ENCODE data around the gene C14orf180. TPM values are rescaled to one million over a fixed set of nuclear protein-coding genes. Genes with fewer than 3 reads are reported as not detected.
A peak's percentile ranks its signal among the peaks of the same experiment; 100 is the strongest.

C14orf180 gene
- total RNA-seq, 1 donor from 2014 or later = not detected

DNA sequence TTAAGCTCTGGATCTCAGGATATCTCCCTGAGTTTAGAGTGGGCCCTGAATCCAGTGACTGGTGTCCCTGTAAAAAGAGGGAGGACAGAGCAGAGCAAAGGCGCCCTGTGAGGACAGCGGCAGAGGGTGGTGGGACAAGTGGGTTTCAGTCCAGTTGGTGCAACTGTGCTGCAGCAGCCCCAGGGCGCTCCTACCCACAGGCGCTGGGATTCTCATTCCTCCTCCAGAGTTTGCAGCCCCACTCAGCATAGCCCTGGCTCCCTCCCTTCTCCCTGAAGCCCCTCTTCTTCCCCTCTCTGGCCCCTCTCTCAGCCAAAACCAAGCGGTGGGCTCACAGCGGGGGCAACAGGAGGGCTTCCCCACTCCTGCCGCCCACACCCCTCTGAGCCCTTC lies 23.4 kb downstream of the C14orf180 start:
- Mint-ChIP-seq H3K9me3 (ENCODE audit: low read depth) (no peaks in the 10 kb centered on the region), H3K27me3 (peaks cover 39% of the 10 kb centered on the region), H3K36me3 (ENCODE audit: insufficient read depth) (no peaks in the 10 kb centered on the region), H3K4me1 (ENCODE audit: low read depth) (peaks cover 3% of the 10 kb centered on the region), H3K4me3 (ENCODE audit: low read depth) (no peak overlapping the region), H3K27ac (no peak overlapping the region)
- no peak for DNase-seq (ENCODE audit: low spot score, unreplicated experiment)
- TF ChIP-seq, protein P1, sequence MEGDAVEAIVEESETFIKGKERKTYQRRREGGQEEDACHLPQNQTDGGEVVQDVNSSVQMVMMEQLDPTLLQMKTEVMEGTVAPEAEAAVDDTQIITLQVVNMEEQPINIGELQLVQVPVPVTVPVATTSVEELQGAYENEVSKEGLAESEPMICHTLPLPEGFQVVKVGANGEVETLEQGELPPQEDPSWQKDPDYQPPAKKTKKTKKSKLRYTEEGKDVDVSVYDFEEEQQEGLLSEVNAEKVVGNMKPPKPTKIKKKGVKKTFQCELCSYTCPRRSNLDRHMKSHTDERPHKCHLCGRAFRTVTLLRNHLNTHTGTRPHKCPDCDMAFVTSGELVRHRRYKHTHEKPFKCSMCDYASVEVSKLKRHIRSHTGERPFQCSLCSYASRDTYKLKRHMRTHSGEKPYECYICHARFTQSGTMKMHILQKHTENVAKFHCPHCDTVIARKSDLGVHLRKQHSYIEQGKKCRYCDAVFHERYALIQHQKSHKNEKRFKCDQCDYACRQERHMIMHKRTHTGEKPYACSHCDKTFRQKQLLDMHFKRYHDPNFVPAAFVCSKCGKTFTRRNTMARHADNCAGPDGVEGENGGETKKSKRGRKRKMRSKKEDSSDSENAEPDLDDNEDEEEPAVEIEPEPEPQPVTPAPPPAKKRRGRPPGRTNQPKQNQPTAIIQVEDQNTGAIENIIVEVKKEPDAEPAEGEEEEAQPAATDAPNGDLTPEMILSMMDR (IDR thresholded peaks at IDR 0.05; ENCODE audit: unreplicated experiment) = no peak

DNA sequence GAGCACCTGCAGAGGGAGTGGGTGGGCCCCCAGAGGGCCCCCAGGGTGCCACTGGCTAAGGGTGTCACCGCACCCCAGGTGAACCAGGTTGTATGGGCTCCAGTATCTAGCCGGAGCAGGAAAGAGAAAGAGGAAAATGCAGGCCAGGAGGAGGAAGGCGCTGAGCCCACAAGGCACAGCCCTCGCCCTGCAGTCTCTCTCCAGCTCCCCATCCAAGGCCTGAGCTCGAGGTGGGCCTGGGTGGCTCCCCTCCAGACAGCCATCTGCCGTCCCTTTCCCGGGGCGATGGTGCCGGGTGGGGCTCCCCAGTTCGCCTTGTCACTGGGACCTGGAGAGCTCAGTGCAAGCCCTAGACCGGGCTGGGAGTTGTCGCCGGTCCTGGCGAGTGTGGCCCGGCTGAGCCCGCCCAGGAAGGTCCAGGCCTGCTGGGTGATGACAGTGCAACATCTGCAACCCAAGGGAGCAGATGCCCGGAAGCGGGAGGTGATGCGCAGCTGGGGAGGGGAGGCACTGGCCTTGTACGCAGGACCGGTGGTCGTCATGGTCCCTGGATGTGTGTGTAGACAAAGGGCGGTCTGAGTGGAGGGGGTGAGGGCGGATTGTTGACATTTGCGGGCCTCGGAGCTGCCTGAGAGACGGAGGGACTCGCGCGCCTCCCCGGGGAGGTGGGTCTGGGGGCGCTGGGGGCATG lies 24.3 kb downstream of the C14orf180 start:
- no peaks in the 10 kb centered on the region for H3K36me3 Mint-ChIP-seq (ENCODE audit: insufficient read depth)
- H3K9me3 Mint-ChIP-seq (ENCODE audit: low read depth) = no peaks in the 10 kb centered on the region
- no peak for DNase-seq (ENCODE audit: low spot score, unreplicated experiment)
- H3K4me1 Mint-ChIP-seq (ENCODE audit: low read depth) = peaks cover 3% of the 10 kb centered on the region
- peaks cover 48% of the 10 kb centered on the region for H3K27me3 Mint-ChIP-seq
- TF ChIP-seq, protein P1 (IDR thresholded peaks at IDR 0.05; ENCODE audit: unreplicated experiment) = no peak
- H3K27ac Mint-ChIP-seq = peak overlapping the region; percentile 64
- H3K4me3 Mint-ChIP-seq (ENCODE audit: low read depth) = peak overlapping the region; percentile 71

- Mint-ChIP-seq H3K27me3 (peaks cover 57% of the 10 kb centered on the region), H3K36me3 (ENCODE audit: insufficient read depth) (no peaks in the 10 kb centered on the region), H3K4me1 (ENCODE audit: low read depth) (peaks cover 3% of the 10 kb centered on the region), H3K4me3 (ENCODE audit: low read depth) (peak within 1 kb of the TSS; percentile 71), H3K9me3 (ENCODE audit: low read depth) (no peaks in the 10 kb centered on the region), H3K27ac (peak within 1 kb of the TSS; percentile 64)
- TF ChIP-seq, protein P1 (IDR thresholded peaks at IDR 0.05; ENCODE audit: unreplicated experiment) = no peak
- DNase-seq (ENCODE audit: low spot score, unreplicated experiment) = peak; percentile 76
Measured at GRCh38 chr14:104604458-104605449, 25.2 kb downstream of the C14orf180 start, which contains the start of gene TMEM179. Gene TMEM179 (minus strand): TSS chr14:104604772. CDS start chr14:104604741, 31 bp downstream.

- peaks cover 69% of the 10 kb centered on the region for H3K27me3 Mint-ChIP-seq
- DNase-seq (ENCODE audit: low spot score, unreplicated experiment) = no peak
- no peaks in the 10 kb centered on the region for H3K4me1 Mint-ChIP-seq (ENCODE audit: low read depth)
- H3K9me3 Mint-ChIP-seq (ENCODE audit: low read depth) = no peaks in the 10 kb centered on the region
- no peaks in the 10 kb centered on the region for H3K36me3 Mint-ChIP-seq (ENCODE audit: insufficient read depth)
- no peak overlapping the region for H3K4me3 Mint-ChIP-seq (ENCODE audit: low read depth)
- H3K27ac Mint-ChIP-seq = no peak overlapping the region
- TF ChIP-seq, protein P1 (IDR thresholded peaks at IDR 0.05; ENCODE audit: unreplicated experiment) = no peak
Measured at GRCh38 chr14:104609666-104610065, 30.1 kb downstream of the C14orf180 start.

- Mint-ChIP-seq H3K27me3 (peaks cover 62% of the 10 kb centered on the region), H3K27ac (no peak overlapping the region)
Measured at GRCh38 chr14:104610749-104611310, 31.3 kb downstream of the C14orf180 start.

More at GRCh38 chr14:104610749-104611310, 31.3 kb downstream of the C14orf180 start:
- no peaks in the 10 kb centered on the region for H3K36me3 Mint-ChIP-seq (ENCODE audit: insufficient read depth)
- TF ChIP-seq, protein P1 (IDR thresholded peaks at IDR 0.05; ENCODE audit: unreplicated experiment) = no peak
- DNase-seq (ENCODE audit: low spot score, unreplicated experiment) = no peak
- no peaks in the 10 kb centered on the region for H3K4me1 Mint-ChIP-seq (ENCODE audit: low read depth)
- H3K9me3 Mint-ChIP-seq (ENCODE audit: low read depth) = no peaks in the 10 kb centered on the region
- no peak overlapping the region for H3K4me3 Mint-ChIP-seq (ENCODE audit: low read depth)
